SK-N-SH (cell line): ENCODE data around the gene MRGPRX3. TPM values are rescaled to one million over a fixed set of nuclear protein-coding genes. Genes with fewer than 3 reads are reported as not detected.

ENCODE experiments used
- CTCF ChIA-PET: fragments of 300-600, 350-600 bp; formaldehyde crosslinking; extraction: SDS; loops from one replicate; lab custom pipeline; 2021; lab: Yijun Ruan, JAX
- POLR2A ChIA-PET: fragments of 350-600 bp; sonication (Branson Sonifier 250); formaldehyde crosslinking; extraction: SDS; loops from one replicate; lab custom pipeline; 2020; ENCODE audit warnings: antibody characterized with exemption, inconsistent platforms; lab: Yijun Ruan, JAX
- DNase-seq: peaks from one replicate; pipeline ENCODE4 v3.0.0; 2012
- H2AFZ ChIP-seq: fragments of 200-600 bp; sonication (generic); 2 replicates; pipeline ENCODE4 v1.8.1; 2016; ENCODE audit warnings: antibody characterized with exemption, mild to moderate bottlenecking, low read depth
- H3F3A ChIP-seq: fragments of 200-600 bp; sonication (generic); replicated peaks from 2 replicates; pipeline ENCODE3; 2016; ENCODE audit warnings: antibody characterized with exemption, mild to moderate bottlenecking; ENCODE audit not compliant: insufficient read depth
- H3K27ac ChIP-seq, 2 experiments: fragments of 200-500 bp in 1 of 2; fragments of 200-600 bp in 1 of 2; sonication (Bioruptor generic) in 1 of 2; sonication (generic), shearing (Covaris generic) in 1 of 2; 2 replicates each; pipeline versions ENCODE4 v1.5.1 to v1.6.1; 2014 to 2016; ENCODE audit warnings: low read depth in 2 of 2, inconsistent platforms in 1 of 2, low read length in 1 of 2, mild to moderate bottlenecking in 1 of 2, mixed read lengths in 1 of 2
- H3K27me3 ChIP-seq: fragments of 200-600 bp; sonication (generic), shearing (Covaris generic); 2 replicates; pipeline ENCODE4 v1.6.1; 2016; ENCODE audit warnings: mixed run types; ENCODE audit not compliant: insufficient read depth
- H3K36me3 ChIP-seq, 2 experiments: fragments of 200-500 bp in 1 of 2; fragments of 200-600 bp in 1 of 2; sonication (Bioruptor generic) in 1 of 2; sonication (generic) in 1 of 2; replicated peaks in 1 of 2; 2 replicates each; pipeline versions ENCODE3 to v1.5.1; 2014 to 2016; ENCODE audit warnings: low read length in 1 of 2, mild to moderate bottlenecking in 1 of 2; ENCODE audit not compliant: insufficient read depth in 2 of 2, control insufficient read depth in 1 of 2
- H3K4me1 ChIP-seq, 2 experiments: fragments of 200-500 bp in 1 of 2; fragments of 200-600 bp in 1 of 2; sonication (Bioruptor generic) in 1 of 2; sonication (generic), shearing (Covaris generic) in 1 of 2; 2 replicates each; pipeline versions ENCODE4 v1.5.1 to v1.6.1; 2014 to 2016; ENCODE audit warnings: low read depth in 1 of 2, low read length in 1 of 2, mixed run types in 1 of 2; ENCODE audit not compliant: insufficient read depth in 2 of 2, control insufficient read depth in 1 of 2
- H3K4me2 ChIP-seq: fragments of 200-600 bp; sonication (generic), shearing (Covaris generic); 2 replicates; pipeline ENCODE4 v1.6.1; 2017; ENCODE audit warnings: mixed run types
- H3K4me3 ChIP-seq, 2 experiments: fragments of 200-500 bp in 1 of 2; fragments of 200-600 bp in 1 of 2; sonication (Bioruptor generic) in 1 of 2; sonication (generic), shearing (Covaris generic) in 1 of 2; 2 replicates each; pipeline versions ENCODE4 v1.5.1 to v1.8.1; 2014 to 2016; ENCODE audit warnings: low read depth in 2 of 2, inconsistent platforms in 1 of 2, low read length in 1 of 2, mild to moderate bottlenecking in 1 of 2, mixed read lengths in 1 of 2, moderate library complexity in 1 of 2
- H3K79me2 ChIP-seq: fragments of 200-600 bp; sonication (generic); 2 replicates; pipeline ENCODE4 v1.8.1; 2017; ENCODE audit warnings: mild to moderate bottlenecking; ENCODE audit not compliant: insufficient read depth
- H3K9ac ChIP-seq: fragments of 200-600 bp; sonication (generic); 2 replicates; pipeline ENCODE4 v1.6.1; 2017; ENCODE audit warnings: mixed run types
- H3K9me2 ChIP-seq: fragments of 200-600 bp; sonication (generic); 2 replicates; pipeline ENCODE4 v1.6.1; 2017; ENCODE audit warnings: mixed run types
- H3K9me3 ChIP-seq: fragments of 200-600 bp; sonication (generic); 2 replicates; pipeline ENCODE4 v1.6.1; 2017; ENCODE audit warnings: mixed run types, mild to moderate bottlenecking, moderate library complexity
- H4K20me1 ChIP-seq: fragments of 200-600 bp; sonication (generic); 2 replicates; pipeline ENCODE4 v1.6.1; 2017; ENCODE audit warnings: mild to moderate bottlenecking, mixed run types; ENCODE audit not compliant: insufficient read depth
- CHD2 ChIP-seq: fragments of 150-350 bp; IDR thresholded peaks from 2 replicates; pipeline ENCODE4 v1.6.1; 2018; ENCODE audit warnings: low read length; ENCODE audit not compliant: partially characterized antibody
- EP300 ChIP-seq, 2 experiments: IDR thresholded peaks; 2 replicates each; pipeline versions ENCODE4 v1.4.0 to v1.6.1; 2012; ENCODE audit warnings: borderline replicate concordance in 1 of 2, low read depth in 1 of 2, low read length in 1 of 2
- EZH2phosphoT487 ChIP-seq: fragments of 200-600 bp; sonication (generic); IDR thresholded peaks from 2 replicates; pipeline ENCODE4 v1.6.1; 2017; ENCODE audit warnings: low read depth, mixed run types, mild to moderate bottlenecking, antibody characterized with exemption, moderate library complexity, borderline replicate concordance
- FOXJ3 ChIP-seq: sonication (generic); formaldehyde crosslinking; IDR thresholded peaks from 2 replicates; pipeline ENCODE4 v1.5.1; 2020; ENCODE audit warnings: mild to moderate bottlenecking, missing genetic modification reagents
- FOXM1 ChIP-seq: IDR thresholded peaks from 2 replicates; pipeline ENCODE4 v1.4.0; 2012; ENCODE audit warnings: low read depth, mild to moderate bottlenecking
- MEF2A ChIP-seq: IDR thresholded peaks from 2 replicates; pipeline ENCODE4 v1.4.0; 2012; ENCODE audit warnings: low read depth, borderline replicate concordance
- NRF1 ChIP-seq: IDR thresholded peaks from 2 replicates; pipeline ENCODE4 v1.6.1; 2012; ENCODE audit warnings: low read depth, mild to moderate bottlenecking, low read length
- POLR2AphosphoS5 ChIP-seq: IDR thresholded peaks from 2 replicates; pipeline ENCODE4 v1.6.1; 2012; ENCODE audit warnings: low read depth, low read length
- RAD21 ChIP-seq: IDR thresholded peaks from 2 replicates; pipeline ENCODE4 v1.6.1; 2012; ENCODE audit warnings: mild to moderate bottlenecking, low read length
- RCOR1 ChIP-seq: fragments of 150-350 bp; IDR thresholded peaks from 2 replicates; pipeline ENCODE4 v1.6.1; 2017; ENCODE audit warnings: antibody characterized with exemption, low read length
- REST ChIP-seq: IDR thresholded peaks from 2 replicates; pipeline ENCODE4 v1.6.1; 2012; ENCODE audit warnings: mild to moderate bottlenecking, low read depth, low read length, moderate library complexity
- RFX5 ChIP-seq: IDR thresholded peaks from 2 replicates; pipeline ENCODE4 v1.6.1; 2012; ENCODE audit warnings: mild to moderate bottlenecking, improper control_type of control experiment, low read length
- RXRA ChIP-seq: IDR thresholded peaks from 2 replicates; pipeline ENCODE4 v1.4.0; 2012; ENCODE audit warnings: low read depth, mild to moderate bottlenecking, borderline replicate concordance
- SIN3A ChIP-seq: IDR thresholded peaks from 2 replicates; pipeline ENCODE4 v1.6.1; 2012; ENCODE audit warnings: low read depth, mild to moderate bottlenecking, low read length, moderate library complexity, borderline replicate concordance
- USF1 ChIP-seq: IDR thresholded peaks from 2 replicates; pipeline ENCODE4 v1.4.0; 2012; ENCODE audit warnings: low read depth, borderline replicate concordance
- YY1 ChIP-seq: IDR thresholded peaks from 2 replicates; pipeline ENCODE4 v1.4.0; 2012; ENCODE audit warnings: low read depth, mild to moderate bottlenecking
- WGBS: methylation state at CpG from one replicate; pipeline ENCODE4 v1.1.6; 2017; ENCODE audit warnings: low lambda C conversion rate; 5-methylcytosine and 5-hydroxymethylcytosine counted together
- polyA plus RNA-seq, 3 experiments: library from polyadenylated mRNA; depleted of rRNA; stranded (reverse); fragments of >200 nt; gene quantifications; 2 replicates each; pipeline ENCODE4 v1.2.3, GENCODE V29; 2012
- TF ChIP-seq, protein P1 (sequence below): IDR thresholded peaks from 2 replicates; pipeline ENCODE4; 2012
- TF ChIP-seq, protein P2 (sequence below): fragments of 150-350 bp; IDR thresholded peaks from 2 replicates; pipeline ENCODE4 v1.6.1; 2016; ENCODE audit warnings: mild to moderate bottlenecking, low read depth, low read length
- TF ChIP-seq, protein P3 (sequence below): IDR thresholded peaks from 2 replicates; pipeline ENCODE4 v1.4.0; 2012; ENCODE audit warnings: low read depth
- TF ChIP-seq, protein P4 (sequence below): fragments of 150-350 bp; IDR thresholded peaks from 2 replicates; pipeline ENCODE4 v1.6.1; 2017; ENCODE audit warnings: antibody characterized with exemption, low read length, low read depth, borderline replicate concordance

The MRGPRX3 gene
- polyA plus RNA-seq, 1 of the 3 experiments (the other 2 are of a cell fraction): not detected

DNA sequence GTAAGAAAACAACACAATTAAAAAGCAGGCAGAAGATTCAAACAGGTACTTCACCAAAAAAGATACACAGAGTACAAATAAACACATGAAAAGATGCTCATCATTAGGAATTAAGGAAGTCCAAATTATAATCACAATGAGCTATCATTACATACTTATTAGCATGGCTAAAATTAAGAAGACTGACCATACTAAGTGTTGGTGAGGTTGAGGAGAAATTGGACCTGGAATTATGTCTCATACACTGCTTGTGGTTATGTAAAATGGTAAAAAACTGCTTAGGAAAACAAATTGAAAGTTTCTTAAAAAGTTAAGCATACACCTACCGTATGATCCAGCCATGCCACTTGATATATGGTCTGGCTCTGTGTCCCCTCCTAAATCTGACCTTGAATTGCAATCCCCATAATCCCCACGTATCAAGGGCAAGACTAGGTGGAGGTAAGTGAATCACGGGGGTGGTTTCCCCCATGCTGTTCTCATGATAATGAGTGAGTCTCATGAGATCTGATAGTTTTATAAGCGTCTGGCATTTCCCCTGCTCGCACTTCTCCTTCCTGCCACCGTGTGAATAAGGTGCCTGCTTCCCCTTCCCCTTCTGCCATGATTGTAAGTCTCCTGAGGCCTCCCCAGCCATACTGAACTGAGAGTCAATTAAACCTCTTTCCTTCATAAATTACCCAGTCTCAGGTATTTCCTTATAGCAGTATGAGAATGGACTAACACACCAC is 31.3 kb upstream of the MRGPRX3 start:
- CTCF ChIA-PET: interaction anchor here (5.8 kb wide), 1 partner anchor 15 kb away, joined by 78 read pairs; no protein-coding TSS in a partner anchor

More for the DNA sequence above, 31.3 kb upstream of the MRGPRX3 start:
- H3K36me3 ChIP-seq: peaks cover 33 to 41% of the 10 kb centered on the region in 2 experiments
- H3K9me3 ChIP-seq: no peaks in the 10 kb centered on the region
- H3K27ac ChIP-seq: no peak overlapping the region
- no peaks in the 10 kb centered on the region for H3K9me2 ChIP-seq
- TF ChIP-seq, protein P1, sequence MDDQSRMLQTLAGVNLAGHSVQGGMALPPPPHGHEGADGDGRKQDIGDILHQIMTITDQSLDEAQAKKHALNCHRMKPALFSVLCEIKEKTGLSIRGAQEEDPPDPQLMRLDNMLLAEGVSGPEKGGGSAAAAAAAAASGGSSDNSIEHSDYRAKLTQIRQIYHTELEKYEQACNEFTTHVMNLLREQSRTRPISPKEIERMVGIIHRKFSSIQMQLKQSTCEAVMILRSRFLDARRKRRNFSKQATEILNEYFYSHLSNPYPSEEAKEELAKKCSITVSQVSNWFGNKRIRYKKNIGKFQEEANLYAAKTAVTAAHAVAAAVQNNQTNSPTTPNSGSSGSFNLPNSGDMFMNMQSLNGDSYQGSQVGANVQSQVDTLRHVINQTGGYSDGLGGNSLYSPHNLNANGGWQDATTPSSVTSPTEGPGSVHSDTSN: no peak
- TF ChIP-seq RFX5 (no peak), FOXM1 (no peak), USF1 (no peak), RXRA (no peak), SIN3A (no peak), MEF2A (no peak), REST (no peak), YY1 (no peak), NRF1 (no peak), FOXJ3 (no peak), RCOR1 (no peak), POLR2AphosphoS5 (no peak), EZH2phosphoT487 (no peak), RAD21 (no peak), CHD2 (no peak), EP300 (IDR thresholded peaks at IDR 0.05; ENCODE audit: borderline replicate concordance in 1 of 2, low read depth in 1 of 2, low read length in 1 of 2) (no peak)
- TF ChIP-seq, protein P2, sequence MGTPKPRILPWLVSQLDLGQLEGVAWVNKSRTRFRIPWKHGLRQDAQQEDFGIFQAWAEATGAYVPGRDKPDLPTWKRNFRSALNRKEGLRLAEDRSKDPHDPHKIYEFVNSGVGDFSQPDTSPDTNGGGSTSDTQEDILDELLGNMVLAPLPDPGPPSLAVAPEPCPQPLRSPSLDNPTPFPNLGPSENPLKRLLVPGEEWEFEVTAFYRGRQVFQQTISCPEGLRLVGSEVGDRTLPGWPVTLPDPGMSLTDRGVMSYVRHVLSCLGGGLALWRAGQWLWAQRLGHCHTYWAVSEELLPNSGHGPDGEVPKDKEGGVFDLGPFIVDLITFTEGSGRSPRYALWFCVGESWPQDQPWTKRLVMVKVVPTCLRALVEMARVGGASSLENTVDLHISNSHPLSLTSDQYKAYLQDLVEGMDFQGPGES: no peak
- TF ChIP-seq, protein P3, sequence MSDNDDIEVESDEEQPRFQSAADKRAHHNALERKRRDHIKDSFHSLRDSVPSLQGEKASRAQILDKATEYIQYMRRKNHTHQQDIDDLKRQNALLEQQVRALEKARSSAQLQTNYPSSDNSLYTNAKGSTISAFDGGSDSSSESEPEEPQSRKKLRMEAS: no peak
- TF ChIP-seq, protein P4, sequence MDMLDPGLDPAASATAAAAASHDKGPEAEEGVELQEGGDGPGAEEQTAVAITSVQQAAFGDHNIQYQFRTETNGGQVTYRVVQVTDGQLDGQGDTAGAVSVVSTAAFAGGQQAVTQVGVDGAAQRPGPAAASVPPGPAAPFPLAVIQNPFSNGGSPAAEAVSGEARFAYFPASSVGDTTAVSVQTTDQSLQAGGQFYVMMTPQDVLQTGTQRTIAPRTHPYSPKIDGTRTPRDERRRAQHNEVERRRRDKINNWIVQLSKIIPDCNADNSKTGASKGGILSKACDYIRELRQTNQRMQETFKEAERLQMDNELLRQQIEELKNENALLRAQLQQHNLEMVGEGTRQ: no peak
- TF ChIP-seq, all 33 proteins: peak for 0
- no peaks in the 10 kb centered on the region for H3F3A ChIP-seq
- DNase-seq: no peak
- H3K4me3 ChIP-seq: no peak overlapping the region
- H3K4me1 ChIP-seq: peaks cover 0 to 9% of the 10 kb centered on the region in 2 experiments; a peak in 2 of 4 replicates
- no peak overlapping the region for H3K9ac ChIP-seq
- H3K27me3 ChIP-seq: no peaks in the 10 kb centered on the region
- H3K4me2 ChIP-seq: no peak overlapping the region
- WGBS: 91% methylated on average over 6 of the region's 6 CpGs
- POLR2A ChIA-PET: no interaction called here
- H4K20me1 ChIP-seq: no peaks in the 10 kb centered on the region
- H2AFZ ChIP-seq: no peak overlapping the region
- peaks cover 53% of the 10 kb centered on the region for H3K79me2 ChIP-seq
